Measurements from ENCODE around the gene EIF4H. TPM values are rescaled to one million over a fixed set of nuclear protein-coding genes. Genes with fewer than 3 reads are reported as not detected.

Gene EIF4H
- total RNA-seq, 1 experiment from 2014 or later: 384 TPM

- Histone ChIP-seq H3K4me2 (ENCODE audit: low read length) (no peak overlapping the region), H3K79me2 (ENCODE audit: insufficient read depth, low read length) (no peaks in the 10 kb centered on the region), H3K4me1 (ENCODE audit: control insufficient read depth in 1 of 2, insufficient read depth in 2 of 2, low read length in 2 of 2) (0 out of 4 replicates have a peak, but pooled peaks cover 0 to 2% of the 10 kb centered on the region in 2 experiments), H3K4me3 (replicated peaks in 1 of 2; ENCODE audit: low read depth in 1 of 2, low read length in 2 of 2) (no peak overlapping the region), H3K27ac (ENCODE audit: low read depth, low read length) (no peak overlapping the region), H3K9ac (ENCODE audit: low read length) (no peak overlapping the region), H3K36me3 (ENCODE audit: control insufficient read depth in 1 of 2, insufficient read depth in 2 of 2, low read length in 2 of 2) (peaks cover 6 to 18% of the 10 kb centered on the region in 2 experiments; a peak in 3 of 4 replicates), H4K20me1 (ENCODE audit: insufficient read depth) (no peaks in the 10 kb centered on the region), H2AFZ (ENCODE audit: low read depth, low read length, poor library complexity, severe bottlenecking) (no peak overlapping the region), H3K27me3 (ENCODE audit: insufficient read depth, low read length) (no peaks in the 10 kb centered on the region), H3K9me3 (ENCODE audit: control insufficient read depth in 1 of 2, insufficient read depth in 1 of 2, low read depth in 1 of 2, low read length in 2 of 2) (no peaks in the 10 kb centered on the region), H3K9me2 (ENCODE audit: insufficient read depth) (no peaks in the 10 kb centered on the region)
- CTCF ChIA-PET: no interaction called here
- intact Hi-C loops (cut with micrococcal nuclease): no loop called here
- RAD21 ChIA-PET (ENCODE audit: low non-redundant PET in 1 of 2, low total read pairs in 2 of 2, uncharacterized antibody in 2 of 2, unreplicated experiment in 2 of 2): no interaction called here
- TF ChIP-seq POLR2A (IDR thresholded peaks at IDR 0.05; ENCODE audit: borderline replicate concordance, extremely low read depth, insufficient read depth, insufficient read length): no peak
- TF ChIP-seq EZH2phosphoT487 (IDR thresholded peaks at IDR 0.05; ENCODE audit: borderline replicate concordance): no peak
- no peak for TF ChIP-seq EGR1 (IDR thresholded peaks at IDR 0.05; ENCODE audit: low read depth)
- no peak for TF ChIP-seq FOSL1 (IDR thresholded peaks at IDR 0.05; ENCODE audit: low read depth)
- no peak for TF ChIP-seq JUND (IDR thresholded peaks at IDR 0.05)
- TF ChIP-seq ZFX (IDR thresholded peaks at IDR 0.05): no peak
- no peak for TF ChIP-seq CBX3 (IDR thresholded peaks at IDR 0.05; ENCODE audit: low read depth)
- no peak for TF ChIP-seq EZH2 (IDR thresholded peaks at IDR 0.05)
- TF ChIP-seq SIN3A (IDR thresholded peaks at IDR 0.05; ENCODE audit: low read depth): no peak
- TF ChIP-seq ZNF274 (IDR thresholded peaks at IDR 0.05; ENCODE audit: low read depth, low read length): no peak
- TF ChIP-seq REST (IDR thresholded peaks at IDR 0.05; ENCODE audit: low read depth): no peak
- TF ChIP-seq ZBTB33 (IDR thresholded peaks at IDR 0.05; ENCODE audit: extremely low read depth, insufficient replicate concordance, low read length): no peak
- no peak for TF ChIP-seq ATF3 (IDR thresholded peaks at IDR 0.05)
- no peak for TF ChIP-seq SP1 (IDR thresholded peaks at IDR 0.05; ENCODE audit: low read depth)
- TF ChIP-seq, protein P1, sequence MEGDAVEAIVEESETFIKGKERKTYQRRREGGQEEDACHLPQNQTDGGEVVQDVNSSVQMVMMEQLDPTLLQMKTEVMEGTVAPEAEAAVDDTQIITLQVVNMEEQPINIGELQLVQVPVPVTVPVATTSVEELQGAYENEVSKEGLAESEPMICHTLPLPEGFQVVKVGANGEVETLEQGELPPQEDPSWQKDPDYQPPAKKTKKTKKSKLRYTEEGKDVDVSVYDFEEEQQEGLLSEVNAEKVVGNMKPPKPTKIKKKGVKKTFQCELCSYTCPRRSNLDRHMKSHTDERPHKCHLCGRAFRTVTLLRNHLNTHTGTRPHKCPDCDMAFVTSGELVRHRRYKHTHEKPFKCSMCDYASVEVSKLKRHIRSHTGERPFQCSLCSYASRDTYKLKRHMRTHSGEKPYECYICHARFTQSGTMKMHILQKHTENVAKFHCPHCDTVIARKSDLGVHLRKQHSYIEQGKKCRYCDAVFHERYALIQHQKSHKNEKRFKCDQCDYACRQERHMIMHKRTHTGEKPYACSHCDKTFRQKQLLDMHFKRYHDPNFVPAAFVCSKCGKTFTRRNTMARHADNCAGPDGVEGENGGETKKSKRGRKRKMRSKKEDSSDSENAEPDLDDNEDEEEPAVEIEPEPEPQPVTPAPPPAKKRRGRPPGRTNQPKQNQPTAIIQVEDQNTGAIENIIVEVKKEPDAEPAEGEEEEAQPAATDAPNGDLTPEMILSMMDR (IDR thresholded peaks at IDR 0.05 in 2 of 3, conservative IDR thresholded peaks at IDR 0.05 in 1 of 3; ENCODE audit: borderline replicate concordance in 1 of 3, insufficient read depth in 1 of 3, low read depth in 2 of 3, low read length in 2 of 3): no peak
- TF ChIP-seq YY1 (IDR thresholded peaks at IDR 0.05; ENCODE audit: extremely low read depth, insufficient replicate concordance, low read depth, low read length): no peak
- no peak for TF ChIP-seq TCF7L2 (IDR thresholded peaks at IDR 0.05; ENCODE audit: borderline replicate concordance, extremely low read depth, insufficient read depth, insufficient read length)
- TF ChIP-seq ELF1 (IDR thresholded peaks at IDR 0.05; ENCODE audit: borderline replicate concordance, low read depth): no peak
- TF ChIP-seq SRF (IDR thresholded peaks at IDR 0.05; ENCODE audit: low read depth): no peak
- no peak for TF ChIP-seq RAD21 (IDR thresholded peaks at IDR 0.05; ENCODE audit: low read depth)
- DNase-seq (ENCODE audit: low read depth, low spot score) (no peak), ATAC-seq (no peak)
- POLR2A ChIA-PET: no interaction called here
- no TSS peak for BruUV-seq (replicated peaks)
Observed at GRCh38 chr7:74226633-74227032, 52.5 kb downstream of the EIF4H start.

Data from HCT116 (cell line).